ENCODE measurements around the gene PARP4. TPM values are rescaled to one million over a fixed set of nuclear protein-coding genes. Genes with fewer than 3 reads are reported as not detected.
"Not testable (repeated sequence)": the region's sequence is repeated elsewhere in the genome, so short reads cannot be mapped to it uniquely, and the experiment has no call there.

Gene PARP4
- total RNA-seq, result 48.6 TPM
- 24.9 TPM for polyA plus RNA-seq

DNA sequence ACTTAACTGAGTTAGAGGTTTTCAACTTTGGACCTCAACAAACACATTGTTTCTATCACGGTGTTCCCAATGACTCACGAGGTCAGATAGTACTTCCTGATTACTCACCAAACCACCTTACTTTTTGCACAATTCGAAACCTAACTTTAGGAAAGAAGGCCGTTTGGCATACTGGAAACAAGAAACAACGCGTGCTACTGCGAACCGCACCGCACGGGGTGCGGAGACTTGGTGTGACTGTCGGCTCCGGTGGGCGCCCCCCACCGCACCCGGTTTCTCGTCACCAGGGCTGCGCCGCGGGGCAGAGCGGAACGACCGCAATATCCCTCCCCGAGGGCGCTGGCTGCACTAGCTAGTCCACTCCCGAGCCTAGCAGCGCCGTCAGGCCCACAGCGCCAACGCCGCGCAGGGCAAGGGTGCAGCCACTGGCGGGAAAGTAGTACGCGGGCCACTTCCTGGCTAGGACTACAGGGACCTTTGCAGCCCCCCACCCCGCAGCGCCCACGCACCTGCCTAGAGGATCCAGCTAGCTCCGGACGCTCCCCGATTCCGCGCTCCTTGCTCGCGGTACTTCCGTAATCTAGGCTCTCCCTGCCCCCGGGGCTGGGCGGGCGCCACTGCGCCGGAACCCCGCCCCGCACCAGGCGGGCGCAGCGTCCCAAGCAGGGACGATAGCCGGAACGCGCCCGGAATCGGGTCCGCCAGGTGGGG is at the start of gene PARP4:
TSS of gene PARP4 (minus strand) at position 582 of the 711 bp plus-strand sequence. CDS start 9,002 bp downstream, outside the sequence.
- Histone ChIP-seq H3K36me3 (ENCODE audit: insufficient read depth) (no peaks in the 10 kb centered on the region), H3K27ac (ENCODE audit: low read depth) (peak within 1 kb of the TSS; percentile 89), H3K4me3 (ENCODE audit: low read depth, low read length) (peak within 1 kb of the TSS; percentile 92), H3K4me1 (ENCODE audit: insufficient read depth) (no peaks in the 10 kb centered on the region)
- WGBS, result under 1% methylated on average over 63 of the region's 63 CpGs
- peak; percentile 37 for DNase-seq (ENCODE audit: extremely low spot score)

DNA sequence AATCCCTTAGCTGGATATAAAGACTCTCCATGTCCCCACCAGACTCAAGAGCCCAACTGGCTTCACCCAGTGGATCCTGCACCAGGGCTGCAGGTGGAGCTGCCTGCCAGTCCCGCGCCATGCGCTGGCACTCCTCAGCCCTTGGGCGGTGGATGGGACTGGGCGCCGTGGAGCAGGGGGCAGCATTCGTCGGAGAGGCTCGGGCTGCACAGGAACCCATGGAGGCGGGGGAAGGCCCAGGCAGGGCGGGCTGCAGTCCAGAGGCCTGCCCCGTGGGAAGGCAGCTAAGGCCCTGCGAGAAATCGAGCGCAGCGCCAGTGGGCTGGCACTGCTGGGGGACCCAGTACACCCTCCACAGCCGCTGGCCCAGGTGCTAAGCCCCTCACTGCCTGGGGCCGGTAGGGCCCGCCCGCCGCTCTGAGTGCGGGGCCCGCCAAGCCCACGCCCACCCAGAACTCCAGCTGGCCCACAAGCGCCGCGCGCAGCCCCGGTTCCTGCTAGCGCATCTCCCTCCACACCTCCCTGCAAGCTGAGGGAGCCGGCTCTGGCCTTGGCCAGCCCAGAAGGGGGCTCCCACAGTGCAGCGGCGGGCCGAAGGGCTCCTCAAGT is 48.1 kb upstream of the PARP4 start:
- H3K4me1 ChIP-seq (ENCODE audit: insufficient read depth); H3K4me3 ChIP-seq (ENCODE audit: low read depth, low read length); H3K36me3 ChIP-seq (ENCODE audit: insufficient read depth); H3K27ac ChIP-seq (ENCODE audit: low read depth); DNase-seq (ENCODE audit: extremely low spot score): not testable (repeated sequence)
- WGBS, result 89% methylated on average over 34 of the region's 34 CpGs

DNA sequence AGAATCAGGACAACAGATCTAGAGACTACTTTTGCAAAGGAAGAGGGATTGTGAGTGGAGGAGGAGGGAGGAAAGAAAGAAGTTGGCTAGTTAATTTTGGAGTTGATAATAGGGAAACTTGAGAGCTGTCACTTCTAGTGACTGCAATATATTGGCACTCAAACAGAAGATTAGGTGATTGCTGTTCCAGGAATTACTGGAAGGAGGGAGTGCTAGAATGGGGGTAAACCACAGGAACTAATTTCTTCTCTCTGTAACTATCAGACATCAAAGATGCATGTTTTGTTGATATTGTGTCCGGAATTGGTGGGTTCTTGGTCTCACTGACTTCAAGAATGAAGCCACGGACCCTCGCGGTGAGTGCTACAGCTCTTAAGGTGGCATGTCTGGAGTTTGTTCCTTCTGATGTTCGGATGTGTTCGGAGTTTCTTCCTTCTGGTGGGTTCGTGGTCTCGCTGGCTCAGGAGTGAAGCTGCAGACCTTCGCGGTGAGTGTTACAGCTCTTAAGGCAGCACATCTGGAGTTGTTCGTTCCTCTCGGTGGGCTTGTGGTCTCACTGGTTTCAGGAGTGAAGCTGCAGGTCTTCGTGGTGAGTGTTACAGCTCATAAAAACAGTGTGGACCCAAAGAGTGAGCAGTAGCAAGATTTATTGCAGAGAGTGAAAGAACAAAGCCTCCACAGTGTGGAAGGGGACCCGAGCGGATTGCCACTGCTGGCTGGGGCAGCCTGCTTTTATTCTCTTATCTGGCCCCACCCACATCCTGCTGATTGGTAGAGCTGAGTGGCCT is 47.0 kb upstream of the PARP4 start:
- WGBS, result 73% methylated on average over 11 of the region's 15 CpGs
- not testable (repeated sequence) for H3K4me1 ChIP-seq (ENCODE audit: insufficient read depth)

DNA sequence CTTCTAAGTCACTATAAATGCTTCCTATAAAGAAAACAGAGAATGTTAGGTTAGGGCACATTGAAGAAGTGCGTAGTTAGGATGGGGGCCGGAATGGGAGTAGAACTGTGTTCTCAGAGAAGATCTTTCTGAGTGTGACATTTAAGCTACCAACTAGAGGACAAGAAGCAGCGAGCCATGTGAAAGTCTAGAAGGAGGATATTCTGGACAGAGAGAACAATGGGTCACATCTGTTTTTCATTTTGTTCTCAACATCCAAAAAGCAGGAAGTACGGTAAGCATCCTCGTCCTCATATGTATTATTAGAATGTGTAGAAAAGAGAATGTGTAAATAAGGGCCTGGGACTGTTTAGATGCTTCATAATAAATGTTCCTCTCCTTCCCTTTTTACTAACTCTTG is 44.5 kb upstream of the PARP4 start:
- DNase-seq (ENCODE audit: extremely low spot score), result no peak
- Histone ChIP-seq H3K4me1 (ENCODE audit: insufficient read depth) (no peaks in the 10 kb centered on the region), H3K27ac (ENCODE audit: low read depth) (no peak overlapping the region), H3K36me3 (ENCODE audit: insufficient read depth) (no peaks in the 10 kb centered on the region), H3K4me3 (ENCODE audit: low read depth, low read length) (no peak overlapping the region)
- WGBS, result 43% methylated on average over 5 of the region's 5 CpGs

More for the DNA sequence above, 47.0 kb upstream of the PARP4 start:
- DNase-seq (ENCODE audit: extremely low spot score); H3K36me3 ChIP-seq (ENCODE audit: insufficient read depth); H3K4me3 ChIP-seq (ENCODE audit: low read depth, low read length); H3K27ac ChIP-seq (ENCODE audit: low read depth): not testable (repeated sequence)

DNA sequence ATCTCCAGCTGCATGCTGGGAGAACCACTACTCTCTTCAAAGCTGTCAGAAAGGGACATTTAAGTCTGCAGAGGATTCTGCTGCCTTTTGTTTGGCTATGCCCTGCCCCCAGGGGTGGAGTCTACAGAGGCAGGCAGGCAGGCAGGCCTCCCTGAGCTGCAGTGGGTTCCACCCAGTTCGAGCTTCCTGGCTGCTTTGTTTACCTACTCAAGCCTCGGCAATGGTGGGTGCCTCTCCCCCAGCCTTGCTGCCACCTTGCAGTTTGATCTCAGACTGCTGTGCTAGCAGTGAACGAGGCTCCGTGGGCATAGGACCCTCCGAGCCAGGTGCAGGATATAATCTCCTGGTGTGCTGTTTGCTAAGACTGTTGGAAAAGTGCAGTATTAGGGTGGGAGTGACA is 41.3 kb upstream of the PARP4 start:
- not testable (repeated sequence) for H3K27ac ChIP-seq (ENCODE audit: low read depth); H3K36me3 ChIP-seq (ENCODE audit: insufficient read depth); H3K4me1 ChIP-seq (ENCODE audit: insufficient read depth); DNase-seq (ENCODE audit: extremely low spot score); H3K4me3 ChIP-seq (ENCODE audit: low read depth, low read length)
- WGBS, result 84% methylated on average over 5 of the region's 5 CpGs

DNA sequence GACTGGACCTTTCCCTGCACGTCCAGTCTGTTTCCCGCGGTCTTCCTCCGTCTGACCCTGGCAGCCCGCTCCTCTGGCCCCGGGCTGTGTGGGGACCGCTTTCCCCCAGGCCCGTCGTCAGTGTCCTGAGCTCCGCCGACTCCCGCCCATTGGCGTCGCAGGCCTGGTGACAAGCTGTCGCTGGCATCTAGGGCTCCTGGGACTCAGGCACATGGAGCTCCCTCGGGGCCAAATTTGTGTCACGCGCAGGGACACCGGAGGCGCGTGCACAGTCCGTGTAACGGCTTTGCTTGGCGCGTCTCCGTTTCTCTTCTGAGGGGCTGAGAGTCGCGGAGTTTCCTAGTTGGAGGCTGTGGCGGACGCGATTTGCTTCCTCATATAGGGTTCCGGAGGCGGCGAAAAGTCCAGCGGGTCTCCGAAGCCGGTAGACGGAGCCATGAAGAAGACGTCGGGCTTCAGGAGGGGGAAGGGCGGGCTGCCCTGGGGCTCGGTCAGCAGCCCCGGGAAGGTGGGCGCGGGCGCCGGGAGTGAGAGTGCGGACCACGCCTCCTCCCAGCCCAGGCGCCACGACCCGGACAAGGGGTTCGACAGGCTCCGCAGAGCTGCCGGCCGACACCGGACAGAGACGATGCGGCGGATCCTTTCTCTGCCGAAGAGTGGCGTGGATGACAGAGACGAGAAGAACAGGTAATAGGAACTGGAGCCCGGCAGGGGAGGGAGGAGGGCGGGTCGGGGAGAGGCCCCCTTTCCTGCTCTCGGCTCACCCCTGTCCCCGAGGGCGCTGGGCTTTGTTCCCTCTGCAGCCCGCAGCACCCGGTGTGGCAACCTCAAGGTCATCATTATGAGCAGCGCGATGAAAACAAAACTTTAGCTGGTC is 29.1 kb upstream of the PARP4 start:
- WGBS, result 3% methylated on average over 73 of the region's 73 CpGs

DNA sequence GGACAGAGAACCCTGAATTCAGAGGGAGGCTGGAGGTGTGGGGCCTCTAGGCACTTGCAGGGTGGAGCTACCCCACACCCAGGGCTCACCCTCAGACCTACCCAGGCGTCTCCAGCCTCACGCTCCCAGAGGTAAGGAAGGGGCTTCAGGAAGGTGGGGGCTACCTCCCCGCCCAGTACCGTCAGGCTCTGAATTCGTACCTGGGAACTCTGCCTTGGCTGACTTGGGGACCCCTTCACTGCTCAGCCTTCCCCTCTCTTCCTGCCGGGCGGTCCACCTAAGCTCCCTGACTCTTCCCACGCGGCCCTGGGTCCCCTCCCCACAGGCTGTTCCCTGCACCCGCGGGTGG is 28.5 kb upstream of the PARP4 start:
- Histone ChIP-seq H3K36me3 (ENCODE audit: insufficient read depth) (no peaks in the 10 kb centered on the region), H3K27ac (ENCODE audit: low read depth) (no peak overlapping the region), H3K4me3 (ENCODE audit: low read depth, low read length) (no peak overlapping the region), H3K4me1 (ENCODE audit: insufficient read depth) (peaks cover 1% of the 10 kb centered on the region)
- 31% methylated on average over 11 of the region's 11 CpGs for WGBS
- no peak for DNase-seq (ENCODE audit: extremely low spot score)

More for the DNA sequence above, 29.1 kb upstream of the PARP4 start:
- not testable (repeated sequence) for H3K36me3 ChIP-seq (ENCODE audit: insufficient read depth); H3K4me3 ChIP-seq (ENCODE audit: low read depth, low read length); H3K27ac ChIP-seq (ENCODE audit: low read depth); H3K4me1 ChIP-seq (ENCODE audit: insufficient read depth); DNase-seq (ENCODE audit: extremely low spot score)

DNA sequence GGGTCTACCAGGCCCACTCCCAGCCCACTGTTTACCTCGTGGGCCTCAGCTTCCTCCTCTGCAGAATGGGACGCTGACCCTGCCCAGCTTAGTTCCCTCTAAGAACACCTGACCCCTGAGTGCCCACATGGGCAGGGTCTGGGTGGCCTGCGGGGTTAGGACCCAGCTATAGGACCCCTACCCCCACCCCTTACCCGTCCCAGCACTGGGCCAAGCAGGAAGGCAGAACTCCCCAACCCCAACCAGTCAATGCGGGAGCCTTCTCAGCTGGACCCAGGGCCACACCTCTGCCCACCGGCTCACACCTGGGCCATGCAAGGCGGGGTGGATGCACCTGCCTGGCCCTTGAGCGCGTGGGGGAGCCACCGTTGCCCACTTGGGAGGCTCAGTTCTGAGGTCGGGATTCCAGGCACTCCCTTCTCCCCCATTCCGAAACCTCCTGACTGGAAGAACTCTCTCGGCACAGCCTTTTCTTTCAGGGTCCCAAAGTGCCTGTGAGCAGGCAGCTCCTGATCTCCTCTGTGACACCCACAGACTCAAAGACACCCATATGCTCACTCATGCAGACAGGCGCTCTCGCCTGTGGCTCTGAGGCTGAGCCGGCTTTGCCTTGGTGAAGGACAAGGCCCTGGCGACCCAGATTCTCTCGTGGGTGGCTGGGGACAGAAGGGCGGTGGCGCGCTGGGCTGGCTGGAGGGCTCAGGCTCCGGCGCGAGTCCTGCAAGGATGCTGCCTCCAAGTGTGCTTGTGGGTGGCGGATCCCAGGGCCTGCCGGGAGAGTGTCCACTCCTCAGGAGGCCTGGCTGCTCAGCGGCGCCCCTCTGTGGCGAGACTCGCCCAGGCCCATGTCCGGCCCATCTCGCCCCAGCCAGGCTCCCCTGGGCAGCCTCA is 27.9 kb upstream of the PARP4 start:
- DNase-seq (ENCODE audit: extremely low spot score), result no peak
- Histone ChIP-seq H3K4me3 (ENCODE audit: low read depth, low read length) (no peak overlapping the region), H3K36me3 (ENCODE audit: insufficient read depth) (no peaks in the 10 kb centered on the region), H3K27ac (ENCODE audit: low read depth) (no peak overlapping the region), H3K4me1 (ENCODE audit: insufficient read depth) (peaks cover 1% of the 10 kb centered on the region)
- WGBS, result 73% methylated on average over 32 of the region's 32 CpGs

DNA sequence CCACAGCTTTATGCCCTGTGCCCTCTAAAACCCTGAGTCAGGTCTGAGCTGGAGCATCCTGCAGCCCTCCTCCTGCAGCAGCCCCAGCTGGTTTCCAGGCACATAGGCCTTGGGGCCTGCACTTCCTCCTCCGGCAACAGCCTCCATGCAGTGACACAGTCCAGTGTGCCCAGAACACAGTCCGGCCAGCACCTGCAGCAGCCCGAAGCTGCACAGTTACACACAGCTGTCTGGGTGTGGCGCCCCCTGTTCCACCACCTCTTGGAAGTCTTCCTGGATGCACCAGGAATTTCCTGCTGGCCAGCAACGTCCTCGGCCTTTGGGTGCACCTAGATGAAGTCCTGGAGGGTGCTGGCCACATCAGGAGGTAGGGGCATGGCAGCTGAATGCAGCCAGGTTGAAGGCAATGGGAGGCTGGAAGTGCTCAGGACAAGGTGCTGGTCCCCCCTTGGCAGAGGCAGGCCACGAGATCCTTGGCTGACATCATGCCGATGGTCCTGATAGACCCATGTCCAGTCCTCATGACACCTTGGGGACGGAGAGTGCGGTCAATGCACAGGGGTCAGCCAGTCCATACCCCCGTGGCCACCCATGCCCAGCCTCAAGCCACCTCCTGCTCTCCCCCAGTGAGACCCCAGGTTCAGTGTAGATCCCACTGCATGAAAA is 27.1 kb upstream of the PARP4 start:
- Histone ChIP-seq H3K36me3 (ENCODE audit: insufficient read depth) (no peaks in the 10 kb centered on the region), H3K27ac (ENCODE audit: low read depth) (no peak overlapping the region), H3K4me1 (ENCODE audit: insufficient read depth) (peaks cover 1% of the 10 kb centered on the region), H3K4me3 (ENCODE audit: low read depth, low read length) (no peak overlapping the region)
- WGBS, result 90% methylated on average over 11 of the region's 11 CpGs
- DNase-seq (ENCODE audit: extremely low spot score), result no peak

DNA sequence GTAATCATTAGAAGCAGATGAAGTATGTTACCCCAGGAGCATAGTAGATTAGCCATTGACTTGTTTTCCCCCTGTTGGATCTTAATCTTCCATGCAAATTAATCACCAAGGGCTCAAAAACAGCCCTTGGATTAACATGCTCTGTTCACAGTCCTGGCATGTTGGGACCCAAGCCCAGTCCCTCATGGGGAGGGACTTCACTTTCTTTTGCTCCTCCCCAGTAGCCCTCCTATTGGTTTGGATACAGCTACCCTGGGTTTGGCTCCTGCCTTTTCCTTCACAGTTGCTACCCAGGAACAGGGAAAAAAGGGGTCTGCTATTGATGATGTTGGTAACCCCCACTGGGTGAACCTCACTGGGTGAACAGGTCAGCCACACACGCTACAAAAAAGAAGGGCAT is 16.9 kb upstream of the PARP4 start:
- DNase-seq (ENCODE audit: extremely low spot score), result no peak
- H3K27ac ChIP-seq (ENCODE audit: low read depth), result no peak overlapping the region
- no peaks in the 10 kb centered on the region for H3K36me3 ChIP-seq (ENCODE audit: insufficient read depth)
- no peaks in the 10 kb centered on the region for H3K4me1 ChIP-seq (ENCODE audit: insufficient read depth)
- H3K4me3 ChIP-seq (ENCODE audit: low read depth, low read length), result no peak overlapping the region
- WGBS, result 89% methylated on average over 1 of the region's 1 CpG

DNA sequence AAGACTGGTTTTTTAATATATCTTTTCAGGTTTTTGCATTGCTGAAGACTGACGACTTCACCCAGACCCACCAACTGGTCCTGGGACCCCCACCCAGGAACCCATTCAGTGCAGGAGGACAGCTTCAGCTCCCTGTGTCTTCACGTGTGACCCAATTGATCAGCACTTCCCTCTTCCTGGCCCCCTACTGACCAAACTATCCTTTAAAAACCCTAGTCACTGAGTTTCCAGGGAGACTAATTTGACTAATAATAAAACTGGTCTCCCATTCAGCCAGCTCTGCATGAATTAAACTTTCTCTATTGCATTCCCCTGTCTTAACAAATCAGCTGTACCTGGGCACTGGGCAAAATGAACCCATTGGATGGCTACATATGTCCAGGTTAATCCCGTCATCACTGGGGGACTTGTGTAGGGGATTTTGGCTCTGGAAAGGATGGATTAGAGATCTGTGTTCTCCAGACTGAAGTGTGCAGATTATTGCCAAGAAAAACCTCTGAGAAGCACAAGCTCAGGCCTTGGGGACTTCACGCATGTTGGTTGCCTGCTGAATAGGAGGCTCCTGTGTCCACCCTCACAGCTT is 16.3 kb upstream of the PARP4 start:
- Histone ChIP-seq H3K4me1 (ENCODE audit: insufficient read depth) (no peaks in the 10 kb centered on the region), H3K4me3 (ENCODE audit: low read depth, low read length) (no peak overlapping the region), H3K27ac (ENCODE audit: low read depth) (no peak overlapping the region), H3K36me3 (ENCODE audit: insufficient read depth) (no peaks in the 10 kb centered on the region)
- 79% methylated on average over 4 of the region's 4 CpGs for whole genome bisulfite sequencing
- no peak for DNase-seq (ENCODE audit: extremely low spot score)

DNA sequence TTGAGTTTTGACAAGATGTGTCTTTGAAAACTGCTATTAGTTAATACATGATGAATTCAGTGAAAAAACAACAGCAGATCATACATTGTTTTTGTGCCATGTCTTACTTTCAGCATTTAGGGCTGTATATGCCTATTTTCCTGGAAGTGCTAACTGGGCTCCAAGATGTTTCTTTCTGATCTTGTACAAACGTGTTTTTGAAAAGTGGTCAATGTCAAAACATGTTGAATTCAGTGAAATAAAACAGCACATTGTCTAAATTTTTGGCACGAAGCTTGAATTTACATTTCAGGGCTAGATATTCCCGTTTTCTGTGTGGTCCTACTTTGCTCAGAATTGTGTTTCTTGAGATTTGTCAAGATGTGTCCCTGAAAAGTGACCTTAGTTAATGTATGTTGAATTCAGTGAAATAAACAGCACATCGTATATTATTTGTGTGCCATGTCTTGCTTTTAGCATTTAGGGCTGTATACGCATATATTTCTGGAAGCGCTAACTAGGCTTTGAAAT is 14.7 kb upstream of the PARP4 start:
- H3K36me3 ChIP-seq (ENCODE audit: insufficient read depth), result no peaks in the 10 kb centered on the region
- H3K4me1 ChIP-seq (ENCODE audit: insufficient read depth), result no peaks in the 10 kb centered on the region
- H3K4me3 ChIP-seq (ENCODE audit: low read depth, low read length), result no peak overlapping the region
- H3K27ac ChIP-seq (ENCODE audit: low read depth), result no peak overlapping the region
- DNase-seq (ENCODE audit: extremely low spot score), result no peak
- 54% methylated on average over 6 of the region's 6 CpGs for WGBS

Measured in urinary bladder (tissue), 4 donors.